HFFc6 (cell line): Measurements from ENCODE around the gene REEP2. TPM values are rescaled to one million over a fixed set of nuclear protein-coding genes. Genes with fewer than 3 reads are reported as not detected.
A peak's percentile ranks its signal among the peaks of the same experiment; 100 is the strongest.

ENCODE experiments used
- DNase-seq: peaks from one replicate; pipeline ENCODE4 v3.0.0-alpha.2; 2018
- H3K27ac Mint-ChIP-seq: 2 replicates; pipeline ENCODE4 v1.8.0; 2020; ENCODE audit warnings: mild to moderate bottlenecking, mixed read lengths
- H3K27me3 Mint-ChIP-seq: 2 replicates; pipeline ENCODE4 v1.8.0; 2021; ENCODE audit warnings: mild to moderate bottlenecking, moderate library complexity, mixed read lengths; ENCODE audit not compliant: insufficient read depth
- H3K36me3 Mint-ChIP-seq: 2 replicates; pipeline ENCODE4 v1.8.0; 2021; ENCODE audit warnings: low read depth, mixed read lengths
- H3K4me1 Mint-ChIP-seq: 2 replicates; pipeline ENCODE4 v1.8.0; 2020; ENCODE audit warnings: low read depth, mixed read lengths
- H3K4me3 Mint-ChIP-seq: 2 replicates; pipeline ENCODE4 v1.8.0; 2020; ENCODE audit warnings: mild to moderate bottlenecking, moderate library complexity, mixed read lengths
- H3K9me3 Mint-ChIP-seq: 2 replicates; pipeline ENCODE4 v1.8.0; 2020; ENCODE audit warnings: mild to moderate bottlenecking, mixed read lengths
- CTCF ChIP-seq: fragments of 200-600 bp; sonication (generic); IDR thresholded peaks from 2 replicates; pipeline ENCODE4 v1.5.0; 2021; ENCODE audit warnings: antibody characterized with exemption, mild to moderate bottlenecking
- total RNA-seq, 6 experiments: library from RNA; stranded (reverse); fragmentation: NEBNext Ultra II Directional; extraction: Animal tissue kit (Norgen Biotek cat#: 25700); gene quantifications; 2 replicates in 1 of 6; 3 replicates in 5 of 6; pipeline ENCODE4 v1.2.3, GENCODE V29; 2021

REEP2 gene
- total RNA-seq, 6 experiments from 2014 or later, result 27.8 to 36.6 (median 33.2) TPM

GRCh38 chr5:138466125-138466899 is 27.5 kb downstream of the REEP2 start:
- H3K27me3 Mint-ChIP-seq, result peaks cover 62% of the 10 kb centered on the region
- peak; percentile 50 for DNase-seq
- peak overlapping the region; percentile 97 for H3K27ac Mint-ChIP-seq
- H3K4me3 Mint-ChIP-seq, result peak overlapping the region; percentile 89
- peaks cover 26% of the 10 kb centered on the region for H3K36me3 Mint-ChIP-seq
- no peak for TF ChIP-seq CTCF
- peaks cover 55% of the 10 kb centered on the region for H3K9me3 Mint-ChIP-seq
- H3K4me1 Mint-ChIP-seq, result peaks cover 41% of the 10 kb centered on the region

- Mint-ChIP-seq H3K4me3 (peak overlapping the region; percentile 89), H3K27ac (peak overlapping the region; percentile 97), H3K36me3 (peaks cover 26% of the 10 kb centered on the region), H3K27me3 (peaks cover 67% of the 10 kb centered on the region), H3K9me3 (peaks cover 61% of the 10 kb centered on the region), H3K4me1 (peaks cover 35% of the 10 kb centered on the region)
- no peak for TF ChIP-seq CTCF
- peak; percentile 41 for DNase-seq
These were observed 28.2 kb downstream of the REEP2 start for GRCh38 chr5:138466900-138467710.

- DNase-seq, result peak; percentile 22
- no peak for TF ChIP-seq CTCF
- peak overlapping the region; percentile 97 for H3K27ac Mint-ChIP-seq
- peaks cover 35% of the 10 kb centered on the region for H3K4me1 Mint-ChIP-seq
- peaks cover 63% of the 10 kb centered on the region for H3K9me3 Mint-ChIP-seq
- H3K4me3 Mint-ChIP-seq, result peak overlapping the region; percentile 89
- peaks cover 26% of the 10 kb centered on the region for H3K36me3 Mint-ChIP-seq
- peaks cover 74% of the 10 kb centered on the region for H3K27me3 Mint-ChIP-seq
These were observed 28.9 kb downstream of the REEP2 start for GRCh38 chr5:138467711-138468132.

GRCh38 chr5:138468133-138468965 is 29.5 kb downstream of the REEP2 start:
- Mint-ChIP-seq H3K27ac (peak overlapping the region; percentile 97), H3K9me3 (peaks cover 63% of the 10 kb centered on the region), H3K36me3 (peaks cover 26% of the 10 kb centered on the region), H3K4me1 (peaks cover 34% of the 10 kb centered on the region), H3K4me3 (peak overlapping the region; percentile 89), H3K27me3 (peaks cover 75% of the 10 kb centered on the region)
- TF ChIP-seq CTCF, result no peak
- peak; percentile 56 for DNase-seq

GRCh38 chr5:138468966-138469539 is 30.2 kb downstream of the REEP2 start:
- Mint-ChIP-seq H3K4me1 (peaks cover 31% of the 10 kb centered on the region), H3K4me3 (peak overlapping the region; percentile 89), H3K27me3 (peaks cover 77% of the 10 kb centered on the region), H3K27ac (peak overlapping the region; percentile 97), H3K36me3 (peaks cover 26% of the 10 kb centered on the region), H3K9me3 (peaks cover 63% of the 10 kb centered on the region)
- no peak for DNase-seq
- TF ChIP-seq CTCF, result no peak
